ENCODE results near the gene AP3S2. TPM values are rescaled to one million over a fixed set of nuclear protein-coding genes. Genes with fewer than 3 reads are reported as not detected.
A peak's percentile ranks its signal among the peaks of the same experiment; 100 is the strongest.

The AP3S2 gene
- total and polyA plus RNA-seq, 2 of the 13 experiments (the other 11 are each of a cell fraction or from before 2014, with no cell fraction given) = 17.6 to 44.4 TPM

DNA sequence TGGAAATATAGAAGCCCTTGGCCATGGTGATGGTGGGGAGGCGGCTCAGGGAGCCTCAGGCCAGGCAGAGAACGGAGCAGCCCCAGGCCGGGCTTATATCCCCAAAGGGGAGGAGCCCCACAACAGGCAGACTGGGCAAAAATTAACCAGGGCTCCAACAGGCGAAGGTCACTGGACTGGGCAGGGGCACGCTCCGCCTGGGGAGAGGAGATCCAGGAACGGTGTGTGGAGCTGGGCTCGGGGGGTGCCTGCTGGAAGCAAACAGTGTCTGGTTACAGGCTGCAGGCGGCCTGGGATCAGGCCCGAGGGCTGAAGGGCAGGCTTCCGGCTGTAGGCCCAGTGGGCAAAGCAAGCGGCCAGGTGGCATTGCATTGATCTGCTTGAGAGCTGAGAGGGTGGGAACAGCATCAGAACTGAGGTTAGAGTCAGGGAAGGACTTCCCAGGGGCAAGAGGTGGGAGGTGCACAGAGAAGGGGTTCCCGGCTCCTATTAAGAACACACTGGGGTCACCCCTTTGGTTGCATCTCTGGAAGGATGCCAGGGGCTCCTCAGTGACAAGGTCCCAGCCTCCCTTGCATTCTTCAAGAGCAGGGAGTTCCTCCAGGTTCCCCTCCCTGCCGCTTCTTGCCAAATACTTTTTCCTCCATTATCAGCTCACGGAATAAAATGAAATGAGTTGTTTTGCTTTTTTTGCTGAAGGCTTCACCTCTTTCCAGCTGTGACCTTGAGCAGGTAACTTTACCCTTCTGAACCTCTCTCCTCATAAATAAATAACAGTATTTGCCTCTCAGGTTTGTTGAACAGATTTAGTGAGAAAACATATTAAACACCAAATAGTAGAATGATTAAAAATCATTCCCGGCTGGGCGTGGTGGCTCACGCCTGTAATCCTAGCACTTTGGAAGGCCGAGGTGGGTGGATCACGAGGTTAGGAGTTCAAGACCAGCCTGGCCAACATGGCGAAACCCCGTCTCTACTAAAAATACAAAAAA, 86.9 kb downstream of the AP3S2 start (continued):
- TF ChIP-seq SALL2 (CRISPR knock-in tag; IDR thresholded peaks at IDR 0.05) (peak; percentile 62; the same call in 1 of the 2 replicates), ZNF891 (CRISPR knock-in tag; IDR thresholded peaks at IDR 0.05) (no peak)
- TF ChIP-seq, protein P1, sequence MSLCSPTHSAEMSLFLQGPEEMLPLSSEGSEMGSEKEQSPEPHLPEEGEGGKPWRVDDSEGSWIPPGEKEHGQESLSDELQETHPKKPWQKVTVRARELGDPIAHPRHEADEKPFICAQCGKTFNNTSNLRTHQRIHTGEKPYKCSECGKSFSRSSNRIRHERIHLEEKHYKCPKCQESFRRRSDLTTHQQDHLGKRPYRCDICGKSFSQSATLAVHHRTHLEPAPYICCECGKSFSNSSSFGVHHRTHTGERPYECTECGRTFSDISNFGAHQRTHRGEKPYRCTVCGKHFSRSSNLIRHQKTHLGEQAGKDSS (CRISPR knock-in tag; IDR thresholded peaks at IDR 0.05; ENCODE audit: borderline replicate concordance, low read depth) = peak; percentile 85
- TF ChIP-seq, protein P2, sequence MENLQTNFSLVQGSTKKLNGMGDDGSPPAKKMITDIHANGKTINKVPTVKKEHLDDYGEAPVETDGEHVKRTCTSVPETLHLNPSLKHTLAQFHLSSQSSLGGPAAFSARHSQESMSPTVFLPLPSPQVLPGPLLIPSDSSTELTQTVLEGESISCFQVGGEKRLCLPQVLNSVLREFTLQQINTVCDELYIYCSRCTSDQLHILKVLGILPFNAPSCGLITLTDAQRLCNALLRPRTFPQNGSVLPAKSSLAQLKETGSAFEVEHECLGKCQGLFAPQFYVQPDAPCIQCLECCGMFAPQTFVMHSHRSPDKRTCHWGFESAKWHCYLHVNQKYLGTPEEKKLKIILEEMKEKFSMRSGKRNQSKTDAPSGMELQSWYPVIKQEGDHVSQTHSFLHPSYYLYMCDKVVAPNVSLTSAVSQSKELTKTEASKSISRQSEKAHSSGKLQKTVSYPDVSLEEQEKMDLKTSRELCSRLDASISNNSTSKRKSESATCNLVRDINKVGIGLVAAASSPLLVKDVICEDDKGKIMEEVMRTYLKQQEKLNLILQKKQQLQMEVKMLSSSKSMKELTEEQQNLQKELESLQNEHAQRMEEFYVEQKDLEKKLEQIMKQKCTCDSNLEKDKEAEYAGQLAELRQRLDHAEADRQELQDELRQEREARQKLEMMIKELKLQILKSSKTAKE (CRISPR knock-in tag; IDR thresholded peaks at IDR 0.05; ENCODE audit: borderline replicate concordance) = peak; percentile 76; the same call in 1 of the 2 replicates
- TF ChIP-seq, protein P3, sequence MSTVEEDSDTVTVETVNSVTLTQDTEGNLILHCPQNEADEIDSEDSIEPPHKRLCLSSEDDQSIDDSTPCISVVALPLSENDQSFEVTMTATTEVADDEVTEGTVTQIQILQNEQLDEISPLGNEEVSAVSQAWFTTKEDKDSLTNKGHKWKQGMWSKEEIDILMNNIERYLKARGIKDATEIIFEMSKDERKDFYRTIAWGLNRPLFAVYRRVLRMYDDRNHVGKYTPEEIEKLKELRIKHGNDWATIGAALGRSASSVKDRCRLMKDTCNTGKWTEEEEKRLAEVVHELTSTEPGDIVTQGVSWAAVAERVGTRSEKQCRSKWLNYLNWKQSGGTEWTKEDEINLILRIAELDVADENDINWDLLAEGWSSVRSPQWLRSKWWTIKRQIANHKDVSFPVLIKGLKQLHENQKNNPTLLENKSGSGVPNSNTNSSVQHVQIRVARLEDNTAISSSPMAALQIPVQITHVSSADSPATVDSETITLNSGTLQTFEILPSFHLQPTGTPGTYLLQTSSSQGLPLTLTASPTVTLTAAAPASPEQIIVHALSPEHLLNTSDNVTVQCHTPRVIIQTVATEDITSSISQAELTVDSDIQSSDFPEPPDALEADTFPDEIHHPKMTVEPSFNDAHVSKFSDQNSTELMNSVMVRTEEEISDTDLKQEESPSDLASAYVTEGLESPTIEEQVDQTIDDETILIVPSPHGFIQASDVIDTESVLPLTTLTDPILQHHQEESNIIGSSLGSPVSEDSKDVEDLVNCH (CRISPR knock-in tag; IDR thresholded peaks at IDR 0.05) = no peak
- TF ChIP-seq, protein P4, sequence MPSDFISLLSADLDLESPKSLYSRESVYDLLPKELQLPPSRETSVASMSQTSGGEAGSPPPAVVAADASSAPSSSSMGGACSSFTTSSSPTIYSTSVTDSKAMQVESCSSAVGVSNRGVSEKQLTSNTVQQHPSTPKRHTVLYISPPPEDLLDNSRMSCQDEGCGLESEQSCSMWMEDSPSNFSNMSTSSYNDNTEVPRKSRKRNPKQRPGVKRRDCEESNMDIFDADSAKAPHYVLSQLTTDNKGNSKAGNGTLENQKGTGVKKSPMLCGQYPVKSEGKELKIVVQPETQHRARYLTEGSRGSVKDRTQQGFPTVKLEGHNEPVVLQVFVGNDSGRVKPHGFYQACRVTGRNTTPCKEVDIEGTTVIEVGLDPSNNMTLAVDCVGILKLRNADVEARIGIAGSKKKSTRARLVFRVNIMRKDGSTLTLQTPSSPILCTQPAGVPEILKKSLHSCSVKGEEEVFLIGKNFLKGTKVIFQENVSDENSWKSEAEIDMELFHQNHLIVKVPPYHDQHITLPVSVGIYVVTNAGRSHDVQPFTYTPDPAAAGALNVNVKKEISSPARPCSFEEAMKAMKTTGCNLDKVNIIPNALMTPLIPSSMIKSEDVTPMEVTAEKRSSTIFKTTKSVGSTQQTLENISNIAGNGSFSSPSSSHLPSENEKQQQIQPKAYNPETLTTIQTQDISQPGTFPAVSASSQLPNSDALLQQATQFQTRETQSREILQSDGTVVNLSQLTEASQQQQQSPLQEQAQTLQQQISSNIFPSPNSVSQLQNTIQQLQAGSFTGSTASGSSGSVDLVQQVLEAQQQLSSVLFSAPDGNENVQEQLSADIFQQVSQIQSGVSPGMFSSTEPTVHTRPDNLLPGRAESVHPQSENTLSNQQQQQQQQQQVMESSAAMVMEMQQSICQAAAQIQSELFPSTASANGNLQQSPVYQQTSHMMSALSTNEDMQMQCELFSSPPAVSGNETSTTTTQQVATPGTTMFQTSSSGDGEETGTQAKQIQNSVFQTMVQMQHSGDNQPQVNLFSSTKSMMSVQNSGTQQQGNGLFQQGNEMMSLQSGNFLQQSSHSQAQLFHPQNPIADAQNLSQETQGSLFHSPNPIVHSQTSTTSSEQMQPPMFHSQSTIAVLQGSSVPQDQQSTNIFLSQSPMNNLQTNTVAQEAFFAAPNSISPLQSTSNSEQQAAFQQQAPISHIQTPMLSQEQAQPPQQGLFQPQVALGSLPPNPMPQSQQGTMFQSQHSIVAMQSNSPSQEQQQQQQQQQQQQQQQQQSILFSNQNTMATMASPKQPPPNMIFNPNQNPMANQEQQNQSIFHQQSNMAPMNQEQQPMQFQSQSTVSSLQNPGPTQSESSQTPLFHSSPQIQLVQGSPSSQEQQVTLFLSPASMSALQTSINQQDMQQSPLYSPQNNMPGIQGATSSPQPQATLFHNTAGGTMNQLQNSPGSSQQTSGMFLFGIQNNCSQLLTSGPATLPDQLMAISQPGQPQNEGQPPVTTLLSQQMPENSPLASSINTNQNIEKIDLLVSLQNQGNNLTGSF (CRISPR knock-in tag; IDR thresholded peaks at IDR 0.05) = 0 out of 2 replicates have a peak, but pooled peaks have one; percentile 27
- TF ChIP-seq, protein P5, sequence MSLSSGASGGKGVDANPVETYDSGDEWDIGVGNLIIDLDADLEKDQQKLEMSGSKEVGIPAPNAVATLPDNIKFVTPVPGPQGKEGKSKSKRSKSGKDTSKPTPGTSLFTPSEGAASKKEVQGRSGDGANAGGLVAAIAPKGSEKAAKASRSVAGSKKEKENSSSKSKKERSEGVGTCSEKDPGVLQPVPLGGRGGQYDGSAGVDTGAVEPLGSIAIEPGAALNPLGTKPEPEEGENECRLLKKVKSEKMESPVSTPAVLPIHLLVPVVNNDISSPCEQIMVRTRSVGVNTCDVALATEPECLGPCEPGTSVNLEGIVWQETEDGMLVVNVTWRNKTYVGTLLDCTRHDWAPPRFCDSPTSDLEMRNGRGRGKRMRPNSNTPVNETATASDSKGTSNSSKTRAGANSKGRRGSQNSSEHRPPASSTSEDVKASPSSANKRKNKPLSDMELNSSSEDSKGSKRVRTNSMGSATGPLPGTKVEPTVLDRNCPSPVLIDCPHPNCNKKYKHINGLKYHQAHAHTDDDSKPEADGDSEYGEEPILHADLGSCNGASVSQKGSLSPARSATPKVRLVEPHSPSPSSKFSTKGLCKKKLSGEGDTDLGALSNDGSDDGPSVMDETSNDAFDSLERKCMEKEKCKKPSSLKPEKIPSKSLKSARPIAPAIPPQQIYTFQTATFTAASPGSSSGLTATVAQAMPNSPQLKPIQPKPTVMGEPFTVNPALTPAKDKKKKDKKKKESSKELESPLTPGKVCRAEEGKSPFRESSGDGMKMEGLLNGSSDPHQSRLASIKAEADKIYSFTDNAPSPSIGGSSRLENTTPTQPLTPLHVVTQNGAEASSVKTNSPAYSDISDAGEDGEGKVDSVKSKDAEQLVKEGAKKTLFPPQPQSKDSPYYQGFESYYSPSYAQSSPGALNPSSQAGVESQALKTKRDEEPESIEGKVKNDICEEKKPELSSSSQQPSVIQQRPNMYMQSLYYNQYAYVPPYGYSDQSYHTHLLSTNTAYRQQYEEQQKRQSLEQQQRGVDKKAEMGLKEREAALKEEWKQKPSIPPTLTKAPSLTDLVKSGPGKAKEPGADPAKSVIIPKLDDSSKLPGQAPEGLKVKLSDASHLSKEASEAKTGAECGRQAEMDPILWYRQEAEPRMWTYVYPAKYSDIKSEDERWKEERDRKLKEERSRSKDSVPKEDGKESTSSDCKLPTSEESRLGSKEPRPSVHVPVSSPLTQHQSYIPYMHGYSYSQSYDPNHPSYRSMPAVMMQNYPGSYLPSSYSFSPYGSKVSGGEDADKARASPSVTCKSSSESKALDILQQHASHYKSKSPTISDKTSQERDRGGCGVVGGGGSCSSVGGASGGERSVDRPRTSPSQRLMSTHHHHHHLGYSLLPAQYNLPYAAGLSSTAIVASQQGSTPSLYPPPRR (CRISPR knock-in tag; IDR thresholded peaks at IDR 0.05; ENCODE audit: borderline replicate concordance) = peak; percentile 79; the same call in 1 of the 2 replicates
- TF ChIP-seq, protein P6, sequence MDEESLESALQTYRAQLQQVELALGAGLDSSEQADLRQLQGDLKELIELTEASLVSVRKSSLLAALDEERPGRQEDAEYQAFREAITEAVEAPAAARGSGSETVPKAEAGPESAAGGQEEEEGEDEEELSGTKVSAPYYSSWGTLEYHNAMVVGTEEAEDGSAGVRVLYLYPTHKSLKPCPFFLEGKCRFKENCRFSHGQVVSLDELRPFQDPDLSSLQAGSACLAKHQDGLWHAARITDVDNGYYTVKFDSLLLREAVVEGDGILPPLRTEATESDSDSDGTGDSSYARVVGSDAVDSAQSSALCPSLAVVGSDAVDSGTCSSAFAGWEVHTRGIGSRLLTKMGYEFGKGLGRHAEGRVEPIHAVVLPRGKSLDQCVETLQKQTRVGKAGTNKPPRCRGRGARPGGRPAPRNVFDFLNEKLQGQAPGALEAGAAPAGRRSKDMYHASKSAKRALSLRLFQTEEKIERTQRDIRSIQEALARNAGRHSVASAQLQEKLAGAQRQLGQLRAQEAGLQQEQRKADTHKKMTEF (CRISPR knock-in tag; IDR thresholded peaks at IDR 0.05) = peak; percentile 72

Data from HepG2 (cell line).